BJ (cell line): Measurements from ENCODE around the gene PUDP. TPM values are rescaled to one million over a fixed set of nuclear protein-coding genes. Genes with fewer than 3 reads are reported as not detected.

Experiments used
- CTCF ChIA-PET: fragments of 350-600 bp; formaldehyde crosslinking; extraction: SDS; loops from one replicate; lab custom pipeline; 2021; ENCODE audit warnings: antibody characterized with exemption, inconsistent platforms; lab: Yijun Ruan, JAX
- POLR2A ChIA-PET: fragments of 300-600 bp; sonication (Branson Sonifier 250); formaldehyde crosslinking; extraction: SDS; loops from one replicate; lab custom pipeline; 2021; ENCODE audit warnings: antibody characterized with exemption; lab: Charles Lee
- DNase-seq: peaks from one replicate; pipeline ENCODE4 v3.0.0-alpha.2; 2011; ENCODE audit warnings: low read depth
- H3K27me3 ChIP-seq: 2 replicates; pipeline ENCODE4 v1.6.0; 2011; ENCODE audit warnings: low read length; ENCODE audit not compliant: control insufficient read depth, insufficient read depth
- H3K36me3 ChIP-seq: 2 replicates; pipeline ENCODE4 v1.5.1; 2011; ENCODE audit warnings: low read length; ENCODE audit not compliant: control insufficient read depth, insufficient read depth
- H3K4me3 ChIP-seq: 2 replicates; pipeline ENCODE4 v1.5.1; 2011; ENCODE audit warnings: low read depth, mild to moderate bottlenecking, control low read depth, low read length
- polyA plus RNA-seq: library from polyadenylated mRNA; depleted of rRNA; stranded (reverse); fragments of >200 nt; gene quantifications from 2 replicates; pipeline ENCODE4 v1.2.3, GENCODE V29; 2011
- TF ChIP-seq, protein P1 (sequence below): IDR thresholded peaks from 2 replicates; pipeline ENCODE4 v1.5.1; 2011; ENCODE audit warnings: low read depth, mild to moderate bottlenecking, control low read depth, inconsistent platforms, low read length, moderate library complexity; ENCODE audit not compliant: insufficient read depth

Gene PUDP
- polyA plus RNA-seq, 1 experiment = 17.2 TPM

GRCh38 chrX:7131621-7132020, 16.3 kb downstream of the PUDP start:
- TF ChIP-seq, protein P1, sequence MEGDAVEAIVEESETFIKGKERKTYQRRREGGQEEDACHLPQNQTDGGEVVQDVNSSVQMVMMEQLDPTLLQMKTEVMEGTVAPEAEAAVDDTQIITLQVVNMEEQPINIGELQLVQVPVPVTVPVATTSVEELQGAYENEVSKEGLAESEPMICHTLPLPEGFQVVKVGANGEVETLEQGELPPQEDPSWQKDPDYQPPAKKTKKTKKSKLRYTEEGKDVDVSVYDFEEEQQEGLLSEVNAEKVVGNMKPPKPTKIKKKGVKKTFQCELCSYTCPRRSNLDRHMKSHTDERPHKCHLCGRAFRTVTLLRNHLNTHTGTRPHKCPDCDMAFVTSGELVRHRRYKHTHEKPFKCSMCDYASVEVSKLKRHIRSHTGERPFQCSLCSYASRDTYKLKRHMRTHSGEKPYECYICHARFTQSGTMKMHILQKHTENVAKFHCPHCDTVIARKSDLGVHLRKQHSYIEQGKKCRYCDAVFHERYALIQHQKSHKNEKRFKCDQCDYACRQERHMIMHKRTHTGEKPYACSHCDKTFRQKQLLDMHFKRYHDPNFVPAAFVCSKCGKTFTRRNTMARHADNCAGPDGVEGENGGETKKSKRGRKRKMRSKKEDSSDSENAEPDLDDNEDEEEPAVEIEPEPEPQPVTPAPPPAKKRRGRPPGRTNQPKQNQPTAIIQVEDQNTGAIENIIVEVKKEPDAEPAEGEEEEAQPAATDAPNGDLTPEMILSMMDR = no peak
- DNase-seq = no peak
- Histone ChIP-seq H3K36me3 (no peaks in the 10 kb centered on the region), H3K27me3 (no peaks in the 10 kb centered on the region), H3K4me3 (no peak overlapping the region)
- ChIA-PET POLR2A (no interaction called here), CTCF (no interaction called here)

GRCh38 chrX:7127056-7127455, 20.9 kb downstream of the PUDP start:
- TF ChIP-seq, protein P1 = no peak
- H3K36me3 ChIP-seq = no peaks in the 10 kb centered on the region
- CTCF ChIA-PET = no interaction called here
- POLR2A ChIA-PET = no interaction called here
- no peak for DNase-seq
- no peak overlapping the region for H3K4me3 ChIP-seq
- no peaks in the 10 kb centered on the region for H3K27me3 ChIP-seq

GRCh38 chrX:7120878-7121219, 27.1 kb downstream of the PUDP start:
- TF ChIP-seq, protein P1 = no peak
- CTCF ChIA-PET = no interaction called here
- POLR2A ChIA-PET = no interaction called here
- no peaks in the 10 kb centered on the region for H3K36me3 ChIP-seq
- H3K4me3 ChIP-seq = no peak overlapping the region
- no peaks in the 10 kb centered on the region for H3K27me3 ChIP-seq
- DNase-seq = no peak

GRCh38 chrX:7119950-7120877, 27.7 kb downstream of the PUDP start:
- no peak for DNase-seq
- TF ChIP-seq, protein P1 = no peak
- Histone ChIP-seq H3K36me3 (no peaks in the 10 kb centered on the region), H3K27me3 (no peaks in the 10 kb centered on the region), H3K4me3 (no peak overlapping the region)
- CTCF ChIA-PET = no interaction called here
- POLR2A ChIA-PET = no interaction called here

DNA sequence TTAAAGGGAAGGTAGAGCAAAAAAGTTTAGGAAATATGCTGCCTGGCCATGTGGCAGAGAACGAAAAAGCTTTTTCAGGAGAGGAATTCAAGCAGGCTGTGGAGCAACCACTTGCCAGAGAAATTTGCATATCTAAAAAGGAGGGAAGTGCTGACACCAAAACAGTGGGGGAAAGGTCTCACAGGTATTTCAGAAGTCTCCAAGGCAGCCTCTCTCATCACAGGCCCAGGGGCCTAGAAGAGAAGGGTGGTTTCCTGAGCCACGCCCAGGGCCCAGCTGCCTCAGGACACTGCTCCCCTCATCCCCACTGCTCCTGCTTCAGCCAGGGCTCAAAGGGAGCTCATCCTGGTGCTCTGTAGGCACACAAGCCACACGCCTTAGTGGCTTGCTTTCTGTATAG, 30.4 kb downstream of the PUDP start:
- DNase-seq = no peak
- POLR2A ChIA-PET = no interaction called here
- Histone ChIP-seq H3K36me3 (no peaks in the 10 kb centered on the region), H3K4me3 (no peak overlapping the region), H3K27me3 (no peaks in the 10 kb centered on the region)
- TF ChIP-seq, protein P1 = no peak
- CTCF ChIA-PET = no interaction called here
